ENCODE data around the gene NEIL1.

NEIL1 gene

GRCh38 chr15:75389791-75390382, 43.0 kb downstream of the NEIL1 start:
- no peak for DNase-seq

GRCh38 chr15:75397494-75397893, 50.7 kb downstream of the NEIL1 start:
- no peak for DNase-seq

- no peak for DNase-seq
Measured at GRCh38 chr15:75403892-75404291, 57.1 kb downstream of the NEIL1 start.

Data from CD4-positive, alpha-beta T cell treated with Interferon alpha-2 for 1 hour (primary cell).